ENCODE data around the gene ACO1. TPM values are rescaled to one million over a fixed set of nuclear protein-coding genes. Genes with fewer than 3 reads are reported as not detected.

The ACO1 gene
- total and polyA plus RNA-seq, 5 experiments from 2014 or later = 8.3 to 14.5 (median 11.0) TPM

GRCh38 chr9:32385885-32386283 is 1.4 kb downstream of the ACO1 start:
- POLR2A ChIA-PET = interaction anchor here (1.3 kb wide), 1 partner anchor 190 kb away, joined by 4 read pairs; no protein-coding TSS in a partner anchor
- Mint-ChIP-seq H3K4me1 (peaks cover 5 to 33% (median 24%) of the 10 kb centered on the region in 4 donors), H3K4me3 (peak overlapping the region in 8 of 10 donors; percentile 30 to 75 (median 49)), H3K27ac (no peak overlapping the region), H3K36me3 (no peaks in the 10 kb centered on the region), H3K27me3 (peaks cover 0 to 16% (median 5%) of the 10 kb centered on the region in 5 donors), H3K9me3 (no peaks in the 10 kb centered on the region)
- DNase-seq (no peak), ATAC-seq (no peak)

- H3K27me3 Mint-ChIP-seq = peaks cover 0 to 7% (median 2%) of the 10 kb centered on the region in 5 donors
- H3K4me3 Mint-ChIP-seq = no peak overlapping the region
- H3K9me3 Mint-ChIP-seq = no peaks in the 10 kb centered on the region
- no peak overlapping the region for H3K27ac Mint-ChIP-seq
- H3K4me1 Mint-ChIP-seq = peaks cover 5 to 33% (median 24%) of the 10 kb centered on the region in 4 donors
- H3K36me3 Mint-ChIP-seq = no peaks in the 10 kb centered on the region
- ATAC-seq = no peak
- POLR2A ChIA-PET = no interaction called here
- no peak for DNase-seq
Measured at GRCh38 chr9:32387256-32387655, 2.8 kb downstream of the ACO1 start.

DNA sequence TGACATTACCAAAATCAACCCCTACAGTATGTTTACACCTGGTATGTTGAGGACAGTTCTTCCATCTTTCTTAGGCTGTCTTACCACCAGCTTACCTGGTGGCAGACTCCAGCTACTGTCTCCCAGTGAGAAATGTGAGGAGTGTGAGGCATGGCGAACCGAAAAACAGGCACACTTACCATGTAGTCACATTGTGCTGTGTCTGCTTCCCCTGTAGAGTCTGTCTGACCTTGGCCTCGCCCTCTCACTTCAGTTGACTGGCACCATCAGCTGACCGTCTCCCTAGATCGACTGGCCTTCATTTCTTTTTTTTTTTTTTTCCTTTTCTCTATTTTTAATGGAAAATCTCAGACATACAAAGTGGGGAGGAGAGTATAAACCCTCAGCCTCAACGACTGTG is 4.9 kb downstream of the ACO1 start:
- no peaks in the 10 kb centered on the region for H3K9me3 Mint-ChIP-seq
- no peaks in the 10 kb centered on the region for H3K36me3 Mint-ChIP-seq
- POLR2A ChIA-PET = no interaction called here
- DNase-seq (no peak), ATAC-seq (no peak)
- no peak overlapping the region for H3K4me3 Mint-ChIP-seq
- H3K27ac Mint-ChIP-seq = no peak overlapping the region
- peaks cover 7 to 28% (median 21%) of the 10 kb centered on the region in 4 donors for H3K4me1 Mint-ChIP-seq
- H3K27me3 Mint-ChIP-seq = no peaks in the 10 kb centered on the region

GRCh38 chr9:32393911-32394310 is 9.5 kb downstream of the ACO1 start:
- ATAC-seq = no peak
- Mint-ChIP-seq H3K36me3 (no peaks in the 10 kb centered on the region), H3K9me3 (no peaks in the 10 kb centered on the region), H3K4me1 (peaks cover 0 to 20% (median 5%) of the 10 kb centered on the region in 4 donors), H3K27me3 (no peaks in the 10 kb centered on the region), H3K4me3 (no peak overlapping the region), H3K27ac (peak overlapping the region in 2 of 10 donors; percentile 31 to 76)
- POLR2A ChIA-PET = no interaction called here
- DNase-seq = no peak

GRCh38 chr9:32394381-32395049 is 10.1 kb downstream of the ACO1 start:
- no peaks in the 10 kb centered on the region for H3K9me3 Mint-ChIP-seq
- no peak for DNase-seq
- POLR2A ChIA-PET = no interaction called here
- H3K36me3 Mint-ChIP-seq = no peaks in the 10 kb centered on the region
- H3K27me3 Mint-ChIP-seq = no peaks in the 10 kb centered on the region
- peak overlapping the region in 2 of 10 donors; percentile 31 to 76 for H3K27ac Mint-ChIP-seq
- ATAC-seq = no peak
- H3K4me3 Mint-ChIP-seq = no peak overlapping the region
- peaks cover 0 to 20% (median 5%) of the 10 kb centered on the region in 4 donors for H3K4me1 Mint-ChIP-seq

- POLR2A ChIA-PET = no interaction called here
- Mint-ChIP-seq H3K4me1 (peaks cover 0 to 20% (median 4%) of the 10 kb centered on the region in 4 donors), H3K9me3 (no peaks in the 10 kb centered on the region), H3K4me3 (no peak overlapping the region), H3K27me3 (no peaks in the 10 kb centered on the region), H3K36me3 (no peaks in the 10 kb centered on the region), H3K27ac (peak overlapping the region in 2 of 10 donors; percentile 10 to 21)
- ATAC-seq = no peak
- DNase-seq = no peak
Measured at GRCh38 chr9:32395510-32396216, 11.2 kb downstream of the ACO1 start.

DNA sequence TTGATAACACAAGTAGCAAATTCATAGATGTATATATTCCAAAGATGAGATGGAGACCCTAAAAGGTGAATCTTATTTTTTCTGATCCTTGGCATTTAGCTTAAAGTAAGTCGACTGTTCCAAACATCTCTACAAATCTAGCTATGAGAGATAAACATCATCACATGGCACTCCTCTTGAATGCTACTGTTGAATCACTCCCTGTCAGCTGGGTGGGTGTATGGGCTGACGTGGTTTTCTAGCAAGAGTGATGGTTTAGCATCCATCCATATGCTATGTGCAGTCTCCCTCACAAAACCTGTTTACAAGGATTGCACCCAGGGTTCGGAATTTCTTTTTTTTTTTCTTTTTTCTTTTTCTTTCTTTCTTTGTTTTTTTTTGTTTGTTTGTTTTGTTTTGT is 13.8 kb downstream of the ACO1 start:
- ATAC-seq (no peak), DNase-seq (no peak)
- no peak overlapping the region for H3K27ac Mint-ChIP-seq
- no peaks in the 10 kb centered on the region for H3K36me3 Mint-ChIP-seq
- peaks cover 0 to 20% (median 5%) of the 10 kb centered on the region in 4 donors for H3K4me1 Mint-ChIP-seq
- no peak overlapping the region for H3K4me3 Mint-ChIP-seq
- POLR2A ChIA-PET = no interaction called here
- no peaks in the 10 kb centered on the region for H3K27me3 Mint-ChIP-seq
- no peaks in the 10 kb centered on the region for H3K9me3 Mint-ChIP-seq

GRCh38 chr9:32399110-32399815 is 14.8 kb downstream of the ACO1 start:
- H3K4me3 Mint-ChIP-seq = no peak overlapping the region
- no peak overlapping the region for H3K27ac Mint-ChIP-seq
- no peaks in the 10 kb centered on the region for H3K9me3 Mint-ChIP-seq
- H3K4me1 Mint-ChIP-seq = peaks cover 0 to 10% (median 4%) of the 10 kb centered on the region in 4 donors
- no peaks in the 10 kb centered on the region for H3K27me3 Mint-ChIP-seq
- peaks cover 0 to 4% (median 0%) of the 10 kb centered on the region in 3 donors for H3K36me3 Mint-ChIP-seq
- POLR2A ChIA-PET = no interaction called here
- no peak for ATAC-seq
- DNase-seq = no peak

DNA sequence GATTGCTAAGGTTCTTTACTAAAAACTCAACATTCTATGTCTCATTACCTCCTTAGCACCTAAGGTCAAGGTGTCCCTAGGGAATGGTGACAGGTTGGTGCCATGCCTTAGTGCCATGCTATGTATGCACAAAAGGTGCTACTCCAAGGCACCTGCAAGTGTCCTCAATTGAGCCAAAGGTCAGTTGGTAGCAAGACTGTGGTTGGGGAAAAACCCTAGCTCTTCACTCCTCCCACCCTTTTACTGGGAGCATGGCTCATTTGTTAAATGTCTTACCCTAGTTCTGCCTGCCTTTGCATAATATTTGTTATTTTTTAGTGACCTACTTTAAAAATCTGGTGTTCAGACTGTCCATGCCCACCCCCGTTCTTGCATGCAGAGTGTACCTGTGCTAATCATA is 17.0 kb downstream of the ACO1 start:
- peaks cover 0 to 4% (median 0%) of the 10 kb centered on the region in 9 donors for H3K9me3 Mint-ChIP-seq

DNA sequence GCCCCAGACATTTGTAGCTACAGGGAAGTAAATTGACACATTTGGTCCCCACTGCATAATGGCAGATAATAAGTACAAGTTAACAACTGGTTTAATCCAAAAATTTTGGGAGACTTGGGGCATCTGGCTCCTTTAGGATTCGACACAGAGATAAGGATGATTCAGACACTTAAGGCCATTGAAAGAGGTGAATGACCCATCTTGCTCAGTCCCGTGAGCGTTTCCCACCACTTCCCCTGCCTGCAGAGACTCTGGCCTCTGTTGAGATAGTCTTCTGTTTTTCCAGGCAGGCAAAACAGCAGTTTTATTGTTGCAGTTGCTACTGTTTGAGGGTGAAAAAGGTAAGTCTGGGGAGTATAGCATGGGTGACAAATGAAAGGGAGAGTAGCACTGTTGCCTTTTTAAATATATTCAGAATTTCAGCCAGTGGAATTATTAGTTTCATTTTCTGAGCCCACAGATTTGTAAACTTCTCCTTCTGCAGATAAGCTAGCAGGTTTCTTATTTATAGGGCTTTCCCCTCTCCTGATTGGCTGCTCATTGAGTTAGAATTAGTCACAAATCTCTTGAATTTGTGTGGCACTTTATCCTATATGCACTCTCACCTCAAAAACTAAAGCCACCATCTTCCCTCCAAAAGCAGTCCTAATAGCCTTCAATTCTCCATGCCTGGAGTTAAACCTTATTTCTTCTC is 19.3 kb downstream of the ACO1 start:
- POLR2A ChIA-PET = no interaction called here
- DNase-seq (no peak), ATAC-seq (no peak)
- Mint-ChIP-seq H3K36me3 (peaks cover 14 to 38% (median 27%) of the 10 kb centered on the region in 3 donors), H3K27ac (peak overlapping the region in 2 of 10 donors; percentile 5 to 62), H3K4me3 (no peak overlapping the region), H3K9me3 (peaks cover 0 to 4% (median 0%) of the 10 kb centered on the region in 9 donors), H3K4me1 (peaks cover 0 to 3% (median 2%) of the 10 kb centered on the region in 4 donors), H3K27me3 (no peaks in the 10 kb centered on the region)

More for the DNA sequence above, 17.0 kb downstream of the ACO1 start:
- Mint-ChIP-seq H3K4me1 (peaks cover 0 to 10% (median 3%) of the 10 kb centered on the region in 4 donors), H3K4me3 (no peak overlapping the region), H3K27me3 (no peaks in the 10 kb centered on the region), H3K36me3 (peaks cover 4 to 17% (median 12%) of the 10 kb centered on the region in 3 donors), H3K27ac (no peak overlapping the region)
- POLR2A ChIA-PET = no interaction called here
- DNase-seq = no peak
- ATAC-seq = no peak

GRCh38 chr9:32404402-32404801 is 20.0 kb downstream of the ACO1 start:
- Mint-ChIP-seq H3K27ac (peak overlapping the region in 1 of 10 donors; percentile 44), H3K4me1 (peaks cover 0 to 3% (median 2%) of the 10 kb centered on the region in 4 donors), H3K4me3 (no peak overlapping the region), H3K27me3 (no peaks in the 10 kb centered on the region), H3K36me3 (peaks cover 14 to 44% (median 31%) of the 10 kb centered on the region in 3 donors), H3K9me3 (peaks cover 0 to 4% (median 0%) of the 10 kb centered on the region in 9 donors)
- POLR2A ChIA-PET = no interaction called here
- ATAC-seq = no peak
- DNase-seq = no peak

DNA sequence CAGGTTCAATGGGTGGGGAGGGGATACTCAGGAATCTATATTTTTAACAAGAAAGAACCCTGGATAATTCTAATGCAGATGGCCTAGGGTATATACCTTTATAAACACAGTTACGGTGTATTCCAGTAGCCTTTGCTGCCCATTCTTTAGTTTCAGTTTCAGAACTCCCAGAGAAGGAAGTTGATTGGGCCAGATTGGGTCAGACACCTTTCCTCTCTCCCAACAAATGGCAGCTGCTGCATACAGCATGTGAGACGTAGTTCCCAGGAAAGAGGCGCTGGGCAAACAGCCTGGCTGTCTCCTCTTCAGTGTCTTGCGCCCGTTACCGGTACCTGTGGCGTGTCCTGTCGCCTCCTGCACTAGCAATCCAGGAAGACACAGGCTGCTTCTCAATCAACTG is 20.4 kb downstream of the ACO1 start:
- Mint-ChIP-seq H3K27me3 (no peaks in the 10 kb centered on the region), H3K36me3 (peaks cover 14 to 49% (median 32%) of the 10 kb centered on the region in 3 donors), H3K9me3 (peaks cover 0 to 4% (median 0%) of the 10 kb centered on the region in 9 donors), H3K4me1 (peaks cover 0 to 3% (median 2%) of the 10 kb centered on the region in 4 donors), H3K4me3 (no peak overlapping the region), H3K27ac (no peak overlapping the region)
- DNase-seq (no peak), ATAC-seq (no peak)
- POLR2A ChIA-PET = no interaction called here

Data from naive thymus-derived CD8-positive, alpha-beta T cell (primary cell).